Type B pancreatic cell (in vitro differentiated cells): ENCODE data around the gene SEMA3D. TPM values are rescaled to one million over a fixed set of nuclear protein-coding genes. Genes with fewer than 3 reads are reported as not detected.

Source experiments
- DNase-seq: peaks from one replicate; pipeline ENCODE4 v3.0.0; 2021; ENCODE audit warnings: mixed read lengths; ENCODE audit not compliant: unreplicated experiment; ENCODE audit errors: extremely low spot score
- H3K27ac Mint-ChIP-seq: 2 replicates; pipeline ENCODE4 v1.8.0; 2021; ENCODE audit warnings: mild to moderate bottlenecking, mixed read lengths
- H3K27me3 Mint-ChIP-seq: 2 replicates; pipeline ENCODE4 v1.8.0; 2021; ENCODE audit warnings: mixed read lengths
- H3K36me3 Mint-ChIP-seq: 2 replicates; pipeline ENCODE4 v1.8.0; 2021; ENCODE audit warnings: mixed read lengths
- H3K4me1 Mint-ChIP-seq: one replicate; pipeline ENCODE4 v1.8.0; 2021; ENCODE audit warnings: mixed read lengths; ENCODE audit not compliant: unreplicated experiment
- H3K4me3 Mint-ChIP-seq: 2 replicates; pipeline ENCODE4 v1.8.0; 2021; ENCODE audit warnings: mild to moderate bottlenecking, mixed read lengths
- H3K9me3 Mint-ChIP-seq: 2 replicates; pipeline ENCODE4 v1.8.0; 2021; ENCODE audit warnings: mixed read lengths
- total RNA-seq: library from RNA; stranded (reverse); gene quantifications from 2 replicates; pipeline ENCODE4 v1.2.1, GENCODE V29; 2021; ENCODE audit warnings: low replicate concordance
- TF ChIP-seq, protein P1 (sequence below): fragments of 200-600 bp; sonication (generic); conservative IDR thresholded peaks from 2 replicates; pipeline ENCODE4 v1.5.0; 2021; ENCODE audit warnings: antibody characterized with exemption, mild to moderate bottlenecking

SEMA3D gene
- total RNA-seq, 1 donor from 2014 or later = 52.9 TPM

DNA sequence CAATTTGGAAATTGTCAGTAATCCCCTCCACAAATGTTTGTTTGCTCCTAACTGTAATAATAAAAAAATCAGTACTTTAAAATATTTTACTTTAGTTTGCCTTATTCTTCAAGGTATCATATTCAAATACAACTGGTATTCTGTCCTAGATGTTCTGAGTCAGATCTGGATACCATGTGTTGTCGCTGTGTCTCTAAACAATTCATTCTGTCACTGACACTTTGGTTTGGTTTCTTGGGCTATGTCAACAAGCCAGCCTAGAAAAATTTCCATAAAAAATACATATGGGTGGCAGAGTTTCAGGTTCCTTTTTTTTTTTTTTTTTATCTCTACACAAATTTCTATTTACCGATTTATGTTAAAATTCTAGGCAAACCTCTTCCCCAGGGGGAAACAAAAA lies 33.2 kb upstream of the SEMA3D start:
- TF ChIP-seq, protein P1, sequence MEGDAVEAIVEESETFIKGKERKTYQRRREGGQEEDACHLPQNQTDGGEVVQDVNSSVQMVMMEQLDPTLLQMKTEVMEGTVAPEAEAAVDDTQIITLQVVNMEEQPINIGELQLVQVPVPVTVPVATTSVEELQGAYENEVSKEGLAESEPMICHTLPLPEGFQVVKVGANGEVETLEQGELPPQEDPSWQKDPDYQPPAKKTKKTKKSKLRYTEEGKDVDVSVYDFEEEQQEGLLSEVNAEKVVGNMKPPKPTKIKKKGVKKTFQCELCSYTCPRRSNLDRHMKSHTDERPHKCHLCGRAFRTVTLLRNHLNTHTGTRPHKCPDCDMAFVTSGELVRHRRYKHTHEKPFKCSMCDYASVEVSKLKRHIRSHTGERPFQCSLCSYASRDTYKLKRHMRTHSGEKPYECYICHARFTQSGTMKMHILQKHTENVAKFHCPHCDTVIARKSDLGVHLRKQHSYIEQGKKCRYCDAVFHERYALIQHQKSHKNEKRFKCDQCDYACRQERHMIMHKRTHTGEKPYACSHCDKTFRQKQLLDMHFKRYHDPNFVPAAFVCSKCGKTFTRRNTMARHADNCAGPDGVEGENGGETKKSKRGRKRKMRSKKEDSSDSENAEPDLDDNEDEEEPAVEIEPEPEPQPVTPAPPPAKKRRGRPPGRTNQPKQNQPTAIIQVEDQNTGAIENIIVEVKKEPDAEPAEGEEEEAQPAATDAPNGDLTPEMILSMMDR = no peak
- Mint-ChIP-seq H3K36me3 (no peaks in the 10 kb centered on the region), H3K27me3 (no peaks in the 10 kb centered on the region), H3K4me1 (no peaks in the 10 kb centered on the region), H3K9me3 (no peaks in the 10 kb centered on the region), H3K4me3 (no peak overlapping the region), H3K27ac (no peak overlapping the region)
- no peak for DNase-seq

DNA sequence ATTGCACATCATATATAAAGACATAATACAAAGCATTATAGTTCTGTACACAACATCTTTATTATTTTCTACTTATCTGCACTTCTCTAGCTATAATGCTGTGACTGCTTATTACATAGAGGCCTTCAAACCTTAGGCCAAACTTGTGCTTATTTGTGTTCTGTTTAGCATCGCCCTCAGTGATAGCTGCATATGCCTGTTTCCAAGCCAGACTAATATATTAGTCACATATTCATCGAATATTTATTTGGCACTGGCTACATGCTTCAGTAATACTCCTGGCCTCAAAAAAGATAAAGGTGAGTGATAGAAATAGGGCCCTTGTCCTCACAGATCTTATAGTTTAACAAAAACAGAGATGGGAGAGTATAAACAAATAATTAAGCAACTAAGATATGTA lies 30.2 kb upstream of the SEMA3D start:
- Mint-ChIP-seq H3K9me3 (no peaks in the 10 kb centered on the region), H3K27ac (no peak overlapping the region), H3K36me3 (no peaks in the 10 kb centered on the region), H3K4me1 (no peaks in the 10 kb centered on the region), H3K4me3 (no peak overlapping the region), H3K27me3 (no peaks in the 10 kb centered on the region)
- DNase-seq = no peak
- TF ChIP-seq, protein P1 = no peak

DNA sequence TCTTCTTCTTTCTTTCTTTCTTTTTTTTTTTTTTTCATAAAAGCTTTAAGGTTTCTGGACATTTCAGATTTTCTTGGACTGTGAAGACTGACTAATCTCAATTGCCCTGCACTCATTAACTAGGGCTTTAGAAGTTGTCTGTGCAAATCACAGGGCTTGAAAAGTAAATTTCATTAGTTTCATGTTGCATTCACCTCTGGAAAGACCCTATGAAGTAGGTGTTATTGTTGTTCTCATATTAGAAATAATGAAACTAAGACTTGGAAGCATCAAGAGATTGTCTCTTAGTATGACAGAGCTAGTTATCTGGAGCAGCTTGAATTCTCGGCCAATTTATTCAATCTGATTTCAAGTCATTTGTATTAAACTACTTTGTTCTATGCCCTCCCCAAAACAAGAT lies 28.2 kb upstream of the SEMA3D start:
- H3K27ac Mint-ChIP-seq = no peak overlapping the region
- TF ChIP-seq, protein P1 = no peak
- no peaks in the 10 kb centered on the region for H3K36me3 Mint-ChIP-seq
- H3K4me3 Mint-ChIP-seq = no peak overlapping the region
- H3K4me1 Mint-ChIP-seq = no peaks in the 10 kb centered on the region
- no peak for DNase-seq
- H3K9me3 Mint-ChIP-seq = no peaks in the 10 kb centered on the region
- no peaks in the 10 kb centered on the region for H3K27me3 Mint-ChIP-seq

GRCh38 chr7:85213500-85213899 lies 26.6 kb upstream of the SEMA3D start:
- H3K27ac Mint-ChIP-seq = no peak overlapping the region
- no peaks in the 10 kb centered on the region for H3K9me3 Mint-ChIP-seq
- no peaks in the 10 kb centered on the region for H3K4me1 Mint-ChIP-seq
- no peak for DNase-seq
- no peaks in the 10 kb centered on the region for H3K36me3 Mint-ChIP-seq
- no peaks in the 10 kb centered on the region for H3K27me3 Mint-ChIP-seq
- H3K4me3 Mint-ChIP-seq = no peak overlapping the region
- TF ChIP-seq, protein P1 = no peak

GRCh38 chr7:85205754-85206153 lies 18.9 kb upstream of the SEMA3D start:
- no peak overlapping the region for H3K4me3 Mint-ChIP-seq
- no peaks in the 10 kb centered on the region for H3K36me3 Mint-ChIP-seq
- H3K4me1 Mint-ChIP-seq = no peaks in the 10 kb centered on the region
- DNase-seq = no peak
- H3K9me3 Mint-ChIP-seq = peaks cover 6% of the 10 kb centered on the region
- no peaks in the 10 kb centered on the region for H3K27me3 Mint-ChIP-seq
- TF ChIP-seq, protein P1 = no peak
- no peak overlapping the region for H3K27ac Mint-ChIP-seq

- no peaks in the 10 kb centered on the region for H3K36me3 Mint-ChIP-seq
- no peak overlapping the region for H3K4me3 Mint-ChIP-seq
- DNase-seq = no peak
- H3K9me3 Mint-ChIP-seq = peaks cover 11% of the 10 kb centered on the region
- H3K4me1 Mint-ChIP-seq = no peaks in the 10 kb centered on the region
- no peak overlapping the region for H3K27ac Mint-ChIP-seq
- H3K27me3 Mint-ChIP-seq = no peaks in the 10 kb centered on the region
- TF ChIP-seq, protein P1 = no peak
Observed at GRCh38 chr7:85204496-85204895, 17.6 kb upstream of the SEMA3D start.
